Inferior parietal cortex (tissue), 1 donor: ENCODE measurements around the gene OR4L1.
"Not testable (repeated sequence)": the region's sequence is repeated elsewhere in the genome, so short reads cannot be mapped to it uniquely, and the experiment has no call there.

ENCODE experiments used
- DNase-seq: peaks from one replicate; pipeline ENCODE4 v3.0.0-alpha.2; 2016; ENCODE audit errors: extremely low spot score

OR4L1 gene, protein sequence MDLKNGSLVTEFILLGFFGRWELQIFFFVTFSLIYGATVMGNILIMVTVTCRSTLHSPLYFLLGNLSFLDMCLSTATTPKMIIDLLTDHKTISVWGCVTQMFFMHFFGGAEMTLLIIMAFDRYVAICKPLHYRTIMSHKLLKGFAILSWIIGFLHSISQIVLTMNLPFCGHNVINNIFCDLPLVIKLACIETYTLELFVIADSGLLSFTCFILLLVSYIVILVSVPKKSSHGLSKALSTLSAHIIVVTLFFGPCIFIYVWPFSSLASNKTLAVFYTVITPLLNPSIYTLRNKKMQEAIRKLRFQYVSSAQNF

DNA sequence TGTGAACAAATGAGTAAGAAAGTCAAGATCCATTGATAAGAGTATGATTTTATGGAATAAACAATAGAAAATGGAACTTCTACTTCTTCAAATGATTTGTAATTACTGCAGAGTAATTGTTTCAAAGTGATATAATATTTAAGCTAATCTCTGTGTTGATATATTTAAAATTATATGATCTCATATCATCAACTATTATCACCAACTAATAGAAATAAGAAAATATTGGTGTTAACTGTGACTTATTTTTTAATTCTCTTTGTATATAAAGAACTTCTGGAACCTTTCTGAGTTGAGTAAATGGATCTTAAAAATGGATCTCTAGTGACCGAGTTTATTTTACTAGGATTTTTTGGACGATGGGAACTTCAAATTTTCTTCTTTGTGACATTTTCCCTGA, at the start of gene OR4L1:
OR4L1 (plus strand) TSS at position 301 of the 400 bp plus-strand sequence; CDS start at position 301, 0 bp downstream.
- no peak for DNase-seq

- DNase-seq = no peak
These were observed 40.5 kb upstream of the OR4L1 start, which contains the start of gene OR4K14 for GRCh38 chr14:20019257-20019865. TSS of gene OR4K14 (minus strand) at chr14:20019307. CDS start at chr14:20015193, 4,114 bp downstream.

- no peak for DNase-seq
These were observed 28.8 kb upstream of the OR4L1 start for GRCh38 chr14:20031058-20031457.

- DNase-seq = no peak
These were observed 24.4 kb upstream of the OR4L1 start for GRCh38 chr14:20035449-20035848.

GRCh38 chr14:20035938-20036337, 23.9 kb upstream of the OR4L1 start, which contains the start of gene OR4K13:
TSS of gene OR4K13 (minus strand) at chr14:20036038. CDS start at chr14:20034758, 1,280 bp downstream.
- no peak for DNase-seq

- no peak for DNase-seq
These were observed 15.6 kb upstream of the OR4L1 start for GRCh38 chr14:20044243-20044642.

DNA sequence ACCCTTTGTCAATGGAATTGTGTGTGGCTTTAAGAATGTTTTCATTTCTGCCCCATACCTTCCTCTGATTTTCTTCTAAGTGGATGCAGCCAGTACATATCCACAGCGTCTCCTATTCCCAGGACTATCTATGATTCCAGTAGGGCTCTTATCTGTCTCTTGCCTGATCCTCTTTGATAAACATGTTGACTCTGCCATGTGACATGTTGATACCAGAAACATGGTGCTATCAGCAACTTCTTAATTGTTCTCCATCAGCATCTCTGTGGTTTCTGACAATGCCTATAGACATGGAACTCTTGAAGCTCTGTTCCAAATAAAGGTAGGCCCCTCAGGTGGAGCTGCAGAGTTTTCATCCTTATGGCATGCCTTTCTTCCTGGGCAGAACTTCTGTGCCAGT, 11.6 kb upstream of the OR4L1 start:
- no peak for DNase-seq

- no peak for DNase-seq
These were observed 32.2 kb downstream of the OR4L1 start for GRCh38 chr14:20092050-20092449.

DNA sequence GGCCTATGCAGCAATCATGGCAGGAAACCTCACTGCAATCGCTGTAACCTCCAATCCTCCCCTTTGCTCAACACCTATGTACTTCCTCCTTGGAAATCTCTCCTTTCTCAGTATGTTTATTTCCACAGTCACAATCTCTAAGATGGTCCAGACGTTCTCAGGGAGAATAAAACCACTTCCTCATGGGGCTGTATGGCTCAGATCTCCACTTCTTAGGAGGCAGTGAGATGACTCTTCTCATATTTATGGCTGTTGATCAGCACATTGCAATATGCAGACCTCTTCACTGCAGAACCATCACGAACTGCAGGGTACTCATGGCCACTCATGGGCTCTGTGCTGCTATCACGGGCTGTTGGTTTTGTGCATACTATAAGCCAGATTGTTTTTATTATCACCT, 33.6 kb downstream of the OR4L1 start:
- DNase-seq = no peak

DNA sequence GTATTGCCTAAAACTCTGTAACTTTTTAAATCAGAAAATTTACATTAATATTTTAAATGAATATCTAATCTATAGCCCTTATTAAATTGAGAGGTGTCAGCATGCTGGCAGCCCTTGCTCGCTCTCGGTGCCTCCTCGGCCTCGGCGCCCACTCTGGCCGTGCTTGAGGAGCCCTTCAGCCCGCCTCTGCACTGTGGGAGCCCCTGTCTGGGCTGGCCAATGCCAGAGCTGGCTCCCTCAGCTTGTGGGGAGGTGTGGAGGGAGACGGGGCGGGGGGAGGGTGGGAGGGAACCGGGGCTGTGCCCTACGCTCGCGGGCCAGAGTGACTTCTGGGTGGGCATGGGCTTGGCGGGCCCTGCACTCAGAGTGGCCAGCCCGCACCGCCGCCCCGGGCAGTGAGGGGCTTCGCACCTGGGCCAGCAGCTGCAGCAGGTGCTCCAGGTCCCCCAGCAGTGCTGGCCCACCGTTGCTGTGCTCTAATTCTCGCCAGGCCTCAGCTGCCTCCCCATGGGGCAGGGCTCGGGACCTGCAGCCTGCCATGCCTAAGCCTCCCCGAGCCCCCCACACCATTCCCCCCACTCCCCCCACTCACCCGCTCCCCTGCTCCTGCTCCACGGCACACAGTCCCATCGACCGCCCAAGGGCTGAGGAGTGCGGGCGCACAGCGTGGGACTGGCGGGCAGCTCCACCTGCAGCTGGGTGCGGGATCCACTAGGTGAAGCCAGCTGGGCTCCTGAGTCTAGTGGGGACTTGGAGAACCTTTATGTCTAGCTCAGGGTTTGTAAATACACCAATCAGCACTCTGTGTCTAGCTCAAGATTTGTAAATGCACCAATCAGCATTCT, 39.3 kb downstream of the OR4L1 start:
- not testable (repeated sequence) for DNase-seq

- DNase-seq = no peak
These were observed 50.6 kb downstream of the OR4L1 start, which contains the start of gene OR4K17 for GRCh38 chr14:20110438-20110837. TSS of gene OR4K17 (plus strand) at chr14:20110739. CDS start at chr14:20117500, 6,761 bp downstream.
